Astrocyte (in vitro differentiated cells and primary cell): ENCODE data around the gene RRAGC. TPM values are rescaled to one million over a fixed set of nuclear protein-coding genes. Genes with fewer than 3 reads are reported as not detected.

Experiments
- DNase-seq: peaks from one replicate; pipeline ENCODE4 v3.0.0-alpha.2; 2010; ENCODE audit warnings: low read depth
- FAIRE-seq: peaks from 2 replicates; lab custom pipeline; 2011; peaks lifted over from hg19 to GRCh38; lab: Jason Lieb, UNC
- H2AFZ ChIP-seq: 2 replicates; pipeline ENCODE4 v1.6.0; 2012; ENCODE audit warnings: low read depth, low read length, inconsistent platforms
- H3K27ac ChIP-seq: 2 replicates; pipeline ENCODE4 v1.5.1; 2011; ENCODE audit warnings: low read depth, low read length, inconsistent platforms
- H3K27me3 ChIP-seq: 2 replicates; pipeline ENCODE4 v1.6.0; 2011; ENCODE audit warnings: low read length, inconsistent platforms; ENCODE audit not compliant: insufficient read depth
- H3K36me3 ChIP-seq: 2 replicates; pipeline ENCODE4 v1.5.1; 2011; ENCODE audit warnings: low read length, inconsistent platforms; ENCODE audit not compliant: insufficient read depth
- H3K4me1 ChIP-seq: 2 replicates; pipeline ENCODE4 v1.5.1; 2011; ENCODE audit warnings: low read length, inconsistent platforms; ENCODE audit not compliant: insufficient read depth
- H3K4me2 ChIP-seq: 2 replicates; pipeline ENCODE4 v1.6.0; 2012; ENCODE audit warnings: low read length, inconsistent platforms
- H3K4me3 ChIP-seq: 2 replicates; pipeline ENCODE4 v1.5.1; 2011; ENCODE audit warnings: low read depth, mild to moderate bottlenecking, low read length, inconsistent platforms; ENCODE audit not compliant: insufficient read depth
- H3K79me2 ChIP-seq: 2 replicates; pipeline ENCODE4 v1.6.0; 2012; ENCODE audit warnings: mild to moderate bottlenecking, low read length, inconsistent platforms; ENCODE audit not compliant: insufficient read depth
- H3K9ac ChIP-seq: 2 replicates; pipeline ENCODE4 v1.6.0; 2012; ENCODE audit warnings: mild to moderate bottlenecking, low read length, inconsistent platforms
- H3K9me3 ChIP-seq: 2 replicates; pipeline ENCODE4 v1.5.1; 2012; ENCODE audit warnings: low read depth, mild to moderate bottlenecking, low read length, inconsistent platforms; ENCODE audit not compliant: insufficient read depth
- H4K20me1 ChIP-seq: 2 replicates; pipeline ENCODE4 v1.6.0; 2012; ENCODE audit warnings: low read length, inconsistent platforms; ENCODE audit not compliant: insufficient read depth
- H3K27ac Mint-ChIP-seq: one replicate; pipeline ENCODE4 v1.8.0; 2021; ENCODE audit warnings: mild to moderate bottlenecking, mixed read lengths; ENCODE audit not compliant: unreplicated experiment
- H3K27me3 Mint-ChIP-seq: one replicate; pipeline ENCODE4 v1.8.0; 2021; ENCODE audit warnings: low read depth, mixed read lengths; ENCODE audit not compliant: unreplicated experiment
- H3K36me3 Mint-ChIP-seq: one replicate; pipeline ENCODE4 v1.8.0; 2021; ENCODE audit warnings: low read depth, mixed read lengths; ENCODE audit not compliant: unreplicated experiment
- H3K4me1 Mint-ChIP-seq: one replicate; pipeline ENCODE4 v1.8.0; 2021; ENCODE audit warnings: low read depth, mixed read lengths; ENCODE audit not compliant: unreplicated experiment
- H3K4me3 Mint-ChIP-seq: one replicate; pipeline ENCODE4 v1.8.0; 2021; ENCODE audit warnings: mild to moderate bottlenecking, moderate library complexity, mixed read lengths; ENCODE audit not compliant: unreplicated experiment
- H3K9me3 Mint-ChIP-seq: one replicate; pipeline ENCODE4 v1.8.0; 2021; ENCODE audit warnings: mild to moderate bottlenecking, mixed read lengths; ENCODE audit not compliant: unreplicated experiment
- CTCF ChIP-seq: IDR thresholded peaks from 2 replicates; pipeline ENCODE4 v1.5.1; 2011; ENCODE audit warnings: low read depth, mild to moderate bottlenecking, inconsistent platforms, low read length, moderate library complexity; ENCODE audit not compliant: insufficient read depth
- EZH2 ChIP-seq: IDR thresholded peaks from 2 replicates; pipeline ENCODE4 v1.6.1; 2012; ENCODE audit warnings: mild to moderate bottlenecking, low read length, inconsistent platforms; ENCODE audit not compliant: insufficient read depth
- total RNA-seq: library from RNA; stranded (reverse); gene quantifications from 2 replicates; pipeline ENCODE4 v1.2.1, GENCODE V29; 2021

Gene RRAGC
- total RNA-seq, 1 donor from 2014 or later, result 37.3 TPM

GRCh38 chr1:38888423-38889333 is 29.1 kb upstream of the RRAGC start:
- Mint-ChIP-seq H3K27me3 (no peaks in the 10 kb centered on the region), H3K4me1 (peaks cover 8% of the 10 kb centered on the region), H3K36me3 (peaks cover 3% of the 10 kb centered on the region), H3K9me3 (no peaks in the 10 kb centered on the region), H3K27ac (no peak overlapping the region), H3K4me3 (no peak overlapping the region)
- Histone ChIP-seq H4K20me1 (no peaks in the 10 kb centered on the region), H3K36me3 (no peaks in the 10 kb centered on the region), H3K9ac (no peak overlapping the region), H3K79me2 (no peaks in the 10 kb centered on the region), H3K27ac (no peak overlapping the region), H3K27me3 (no peaks in the 10 kb centered on the region), H3K9me3 (no peaks in the 10 kb centered on the region), H3K4me3 (no peak overlapping the region), H3K4me2 (no peak overlapping the region), H3K4me1 (no peaks in the 10 kb centered on the region), H2AFZ (no peak overlapping the region)
- DNase-seq, result no peak
- FAIRE-seq, result no peak
- no peak for TF ChIP-seq CTCF
- no peak for TF ChIP-seq EZH2

- no peak overlapping the region for H3K4me3 ChIP-seq
- no peak overlapping the region for H2AFZ ChIP-seq
- H3K9ac ChIP-seq, result no peak overlapping the region
- DNase-seq (no peak), FAIRE-seq (no peak)
- H3K4me3 Mint-ChIP-seq, result no peak overlapping the region
- H3K4me2 ChIP-seq, result no peak overlapping the region
- TF ChIP-seq EZH2 (no peak), CTCF (no peak)
- H3K27me3 ChIP-seq, result no peaks in the 10 kb centered on the region
- no peaks in the 10 kb centered on the region for H3K4me1 Mint-ChIP-seq
- no peaks in the 10 kb centered on the region for H3K36me3 ChIP-seq
- no peaks in the 10 kb centered on the region for H3K9me3 ChIP-seq
- H3K27me3 Mint-ChIP-seq, result no peaks in the 10 kb centered on the region
- H3K79me2 ChIP-seq, result no peaks in the 10 kb centered on the region
- H3K27ac ChIP-seq, result no peak overlapping the region
- H4K20me1 ChIP-seq, result peaks cover 3% of the 10 kb centered on the region
- H3K27ac Mint-ChIP-seq, result no peak overlapping the region
- H3K9me3 Mint-ChIP-seq, result no peaks in the 10 kb centered on the region
- H3K36me3 Mint-ChIP-seq, result peaks cover 3% of the 10 kb centered on the region
- no peaks in the 10 kb centered on the region for H3K4me1 ChIP-seq
Measured at GRCh38 chr1:38885092-38885491, 25.5 kb upstream of the RRAGC start.

GRCh38 chr1:38881487-38881886 is 21.9 kb upstream of the RRAGC start, which contains the start of gene GJA9:
TSS of gene GJA9 (minus strand) at chr1:38881587. CDS start at chr1:38876098, 5,489 bp downstream.
- H3K27me3 ChIP-seq, result no peaks in the 10 kb centered on the region
- FAIRE-seq (peak; percentile 45), DNase-seq (no peak)
- Mint-ChIP-seq H3K27ac (no peak within 1 kb of the TSS), H3K9me3 (no peaks in the 10 kb centered on the region), H3K27me3 (no peaks in the 10 kb centered on the region), H3K36me3 (no peaks in the 10 kb centered on the region), H3K4me3 (no peak within 1 kb of the TSS), H3K4me1 (no peaks in the 10 kb centered on the region)
- no peak for TF ChIP-seq EZH2
- no peak for TF ChIP-seq CTCF
- no peaks in the 10 kb centered on the region for H3K79me2 ChIP-seq
- no peaks in the 10 kb centered on the region for H3K4me1 ChIP-seq
- peaks cover 3% of the 10 kb centered on the region for H4K20me1 ChIP-seq
- H2AFZ ChIP-seq, result no peak within 1 kb of the TSS
- no peak within 1 kb of the TSS for H3K27ac ChIP-seq
- H3K4me2 ChIP-seq, result no peak within 1 kb of the TSS
- H3K9ac ChIP-seq, result no peak within 1 kb of the TSS
- H3K9me3 ChIP-seq, result no peaks in the 10 kb centered on the region
- H3K36me3 ChIP-seq, result no peaks in the 10 kb centered on the region
- no peak within 1 kb of the TSS for H3K4me3 ChIP-seq
